ENCODE results near the gene DNM1L. TPM values are rescaled to one million over a fixed set of nuclear protein-coding genes. Genes with fewer than 3 reads are reported as not detected.

DNM1L gene
- total RNA-seq, 2 donors from 2014 or later, result 45.0 to 55.6 TPM

- intact Hi-C loops (cut with DNase I), result loop anchor here (5.0 kb wide), 1 partner anchor 1266 kb away; the partner anchor contains the start of gene ALG10
- peak; percentile 97 for DNase-seq
- peaks cover 4% of the 10 kb centered on the region for H3K36me3 ChIP-seq
These were observed 76.8 kb downstream of the DNM1L start, which contains the start of gene YARS2 for GRCh38 chr12:32755654-32756475. Gene YARS2, minus strand, starts transcription at chr12:32755897. Its CDS starts 23 bp downstream, at chr12:32755874.

DNA sequence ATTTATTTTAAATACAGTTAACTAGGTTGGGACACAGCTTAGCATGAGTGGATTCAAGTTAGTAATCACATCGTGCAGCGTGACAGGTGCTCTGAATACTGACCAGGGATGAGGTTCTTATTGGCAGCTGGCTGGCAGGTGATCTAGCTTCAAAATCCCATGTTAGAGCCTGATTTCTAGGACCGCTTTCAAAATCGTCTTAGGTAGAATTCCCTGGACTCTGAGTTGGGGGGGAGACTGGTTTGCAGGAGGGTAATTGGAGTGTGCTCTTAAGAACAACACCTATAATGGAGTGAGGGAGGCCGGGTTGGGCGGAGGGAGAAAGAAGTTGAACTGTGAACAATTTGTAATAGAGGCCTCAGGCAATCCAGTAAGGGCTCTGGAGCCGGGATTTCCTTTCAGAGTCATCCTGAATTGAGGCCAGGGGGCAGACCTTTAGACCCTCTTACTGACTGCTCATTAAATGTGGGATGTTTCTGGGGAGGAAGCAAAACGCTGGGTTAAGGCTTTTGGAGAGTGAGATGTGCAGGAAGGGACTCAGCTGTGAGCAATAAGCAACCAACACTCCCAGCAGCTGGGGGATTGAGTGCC, 77.5 kb downstream of the DNM1L start:
- intact Hi-C loops (cut with DNase I), result loop anchor here (5.0 kb wide), 1 partner anchor 1266 kb away; the partner anchor contains the start of gene ALG10
- H3K27ac ChIP-seq, result peak overlapping the region; percentile 95
- no peak for DNase-seq
- no peaks in the 10 kb centered on the region for H3K27me3 ChIP-seq
- H3K9me3 ChIP-seq, result no peaks in the 10 kb centered on the region
- TF ChIP-seq, protein P1, sequence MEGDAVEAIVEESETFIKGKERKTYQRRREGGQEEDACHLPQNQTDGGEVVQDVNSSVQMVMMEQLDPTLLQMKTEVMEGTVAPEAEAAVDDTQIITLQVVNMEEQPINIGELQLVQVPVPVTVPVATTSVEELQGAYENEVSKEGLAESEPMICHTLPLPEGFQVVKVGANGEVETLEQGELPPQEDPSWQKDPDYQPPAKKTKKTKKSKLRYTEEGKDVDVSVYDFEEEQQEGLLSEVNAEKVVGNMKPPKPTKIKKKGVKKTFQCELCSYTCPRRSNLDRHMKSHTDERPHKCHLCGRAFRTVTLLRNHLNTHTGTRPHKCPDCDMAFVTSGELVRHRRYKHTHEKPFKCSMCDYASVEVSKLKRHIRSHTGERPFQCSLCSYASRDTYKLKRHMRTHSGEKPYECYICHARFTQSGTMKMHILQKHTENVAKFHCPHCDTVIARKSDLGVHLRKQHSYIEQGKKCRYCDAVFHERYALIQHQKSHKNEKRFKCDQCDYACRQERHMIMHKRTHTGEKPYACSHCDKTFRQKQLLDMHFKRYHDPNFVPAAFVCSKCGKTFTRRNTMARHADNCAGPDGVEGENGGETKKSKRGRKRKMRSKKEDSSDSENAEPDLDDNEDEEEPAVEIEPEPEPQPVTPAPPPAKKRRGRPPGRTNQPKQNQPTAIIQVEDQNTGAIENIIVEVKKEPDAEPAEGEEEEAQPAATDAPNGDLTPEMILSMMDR (IDR thresholded peaks at IDR 0.05), result no peak
- peaks cover 3% of the 10 kb centered on the region for H3K36me3 ChIP-seq
- peak overlapping the region; percentile 92 for H3K4me3 ChIP-seq
- H3K4me1 ChIP-seq, result no peaks in the 10 kb centered on the region
- H3K9ac ChIP-seq (ENCODE audit: low read depth in 2 of 2, low read length in 2 of 2), result peak overlapping the region in 1 of 2 donors; percentile 76

More at GRCh38 chr12:32755654-32756475, 76.8 kb downstream of the DNM1L start, which contains the start of gene YARS2:
- H3K4me1 ChIP-seq, result no peaks in the 10 kb centered on the region
- TF ChIP-seq, protein P1 (IDR thresholded peaks at IDR 0.05), result peak; percentile 78
- H3K9me3 ChIP-seq, result no peaks in the 10 kb centered on the region
- peak within 1 kb of the TSS; percentile 95 for H3K27ac ChIP-seq
- H3K4me3 ChIP-seq, result peak within 1 kb of the TSS; percentile 92
- peak within 1 kb of the TSS; percentile 76 to 79 for H3K9ac ChIP-seq (ENCODE audit: low read depth in 2 of 2, low read length in 2 of 2)
- no peaks in the 10 kb centered on the region for H3K27me3 ChIP-seq

GRCh38 chr12:32757157-32757556, 78.1 kb downstream of the DNM1L start:
- DNase-seq, result no peak
- H3K36me3 ChIP-seq, result no peaks in the 10 kb centered on the region
- H3K27me3 ChIP-seq, result no peaks in the 10 kb centered on the region
- TF ChIP-seq, protein P1 (IDR thresholded peaks at IDR 0.05), result no peak
- no peaks in the 10 kb centered on the region for H3K4me1 ChIP-seq
- H3K9ac ChIP-seq (ENCODE audit: low read depth in 2 of 2, low read length in 2 of 2), result no peak overlapping the region
- H3K4me3 ChIP-seq, result no peak overlapping the region
- no peaks in the 10 kb centered on the region for H3K9me3 ChIP-seq
- intact Hi-C loops (cut with DNase I), result loop anchor here (5.0 kb wide), 1 partner anchor 1265 kb away; the partner anchor contains the start of gene ALG10
- H3K27ac ChIP-seq, result no peak overlapping the region

DNA sequence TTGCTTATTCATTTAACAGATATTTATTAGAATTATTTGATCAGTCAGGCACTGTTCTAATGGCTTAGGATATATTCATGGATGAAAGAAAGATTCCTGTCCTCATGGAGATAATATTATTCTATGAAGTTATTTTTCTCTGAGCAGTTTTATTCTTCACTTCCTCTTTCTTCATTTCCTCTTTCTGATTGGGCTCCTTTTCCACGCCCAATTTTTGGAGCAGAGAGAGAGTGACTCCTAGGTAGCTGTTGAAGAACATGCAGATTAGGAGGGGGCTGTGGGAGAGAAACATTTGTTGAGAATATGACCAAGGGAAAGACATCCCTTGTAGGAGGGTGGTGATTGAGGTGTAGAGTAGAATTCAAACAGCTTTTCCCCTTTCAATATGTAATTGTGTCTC, 82.6 kb downstream of the DNM1L start:
- H3K4me3 ChIP-seq, result no peak overlapping the region
- H3K4me1 ChIP-seq, result no peaks in the 10 kb centered on the region
- intact Hi-C loops (cut with DNase I), result loop anchor here (5.0 kb wide), 1 partner anchor 161 kb away; no protein-coding TSS in a partner anchor
- no peaks in the 10 kb centered on the region for H3K9me3 ChIP-seq
- no peak overlapping the region for H3K27ac ChIP-seq
- no peaks in the 10 kb centered on the region for H3K27me3 ChIP-seq
- DNase-seq, result no peak
- H3K36me3 ChIP-seq, result no peaks in the 10 kb centered on the region
- no peak overlapping the region for H3K9ac ChIP-seq (ENCODE audit: low read depth in 2 of 2, low read length in 2 of 2)
- TF ChIP-seq, protein P1 (IDR thresholded peaks at IDR 0.05), result no peak

DNA sequence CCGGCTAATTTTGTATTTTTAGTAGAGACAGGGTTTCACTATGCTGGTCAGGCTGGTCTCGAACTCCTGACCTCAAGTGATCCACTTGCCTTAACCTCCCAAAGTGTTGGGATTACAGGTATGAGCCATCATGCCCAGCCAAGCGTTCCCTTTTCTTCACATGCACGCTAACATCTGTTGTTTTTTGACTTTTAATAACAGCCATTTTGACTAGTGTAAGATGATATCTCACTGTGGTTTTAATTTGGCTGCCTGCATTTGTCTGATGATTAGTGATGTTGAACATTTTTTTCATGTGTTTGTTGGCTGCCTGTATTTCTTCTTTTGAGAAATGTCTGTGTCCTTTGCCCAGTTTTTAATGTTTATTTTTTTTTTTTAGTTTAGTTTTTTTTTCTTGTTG, 86.8 kb downstream of the DNM1L start:
- TF ChIP-seq, protein P1 (IDR thresholded peaks at IDR 0.05), result no peak
- Histone ChIP-seq H3K36me3 (no peaks in the 10 kb centered on the region), H3K9ac (ENCODE audit: low read depth in 2 of 2, low read length in 2 of 2) (no peak overlapping the region), H3K9me3 (no peaks in the 10 kb centered on the region), H3K27ac (no peak overlapping the region), H3K27me3 (no peaks in the 10 kb centered on the region), H3K4me1 (no peaks in the 10 kb centered on the region), H3K4me3 (no peak overlapping the region)
- intact Hi-C loops (cut with DNase I), result no loop called here
- no peak for DNase-seq

Measured in colonic mucosa (tissue), 4 donors.